Hematopoietic multipotent progenitor cell treated with erythropoietin and hydrocortisone succinate and interleukin-3 and kit ligand, for 6 days (in vitro differentiated cells): ENCODE measurements around the gene ZRANB3.
"Not testable (repeated sequence)": the region's sequence is repeated elsewhere in the genome, so short reads cannot be mapped to it uniquely, and the experiment has no call there.

Source experiments
- DNase-seq: peaks from one replicate; pipeline ENCODE4 v3.0.0-alpha.2; 2015

Gene ZRANB3

DNA sequence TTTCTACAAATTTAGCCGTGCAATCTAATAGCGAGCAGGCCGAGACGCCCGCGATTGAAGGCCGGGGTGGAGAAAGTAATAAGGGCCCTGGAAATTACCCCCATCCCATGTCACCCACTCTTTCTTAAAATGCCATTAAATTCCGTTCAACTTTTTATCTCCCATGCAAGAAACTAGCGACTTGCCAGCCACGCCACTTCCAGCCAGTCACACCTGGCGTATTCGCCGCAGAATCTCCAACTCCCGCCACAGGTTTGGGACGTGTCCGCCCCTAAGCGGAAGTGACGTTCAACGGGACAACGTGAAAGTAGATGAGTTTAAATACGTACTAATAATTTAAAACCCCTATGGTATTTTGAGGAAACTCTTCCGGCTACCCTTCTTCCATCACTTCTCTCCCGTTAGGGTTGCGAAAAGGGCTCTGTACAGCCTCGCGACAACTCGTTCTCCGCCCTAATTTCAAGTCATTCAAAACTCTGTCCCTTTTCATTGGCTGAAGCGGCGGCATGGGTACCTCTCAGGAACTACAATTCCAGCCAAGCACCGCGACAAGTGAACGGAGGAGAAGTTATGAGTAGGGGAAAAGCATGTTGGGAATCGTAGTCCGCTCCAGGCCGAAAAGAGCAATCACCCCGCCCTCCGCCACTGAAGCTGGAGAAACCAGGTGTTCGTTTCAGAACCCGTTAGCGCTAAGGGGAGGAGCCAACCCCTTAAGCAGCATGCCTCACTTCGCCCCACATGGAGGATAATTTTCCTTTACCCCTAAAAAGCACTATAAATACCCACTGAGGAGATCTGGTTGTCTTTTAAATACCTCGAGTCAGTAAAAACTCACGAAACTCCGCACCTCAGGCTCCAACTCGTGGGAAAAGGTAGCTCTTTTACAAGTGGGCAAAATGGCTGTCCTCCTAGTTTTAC lies at the start of gene ZRANB3:
Gene ZRANB3, minus strand, starts transcription at position 906 of the 918 bp plus-strand sequence.
- peak; percentile 99 for DNase-seq

DNA sequence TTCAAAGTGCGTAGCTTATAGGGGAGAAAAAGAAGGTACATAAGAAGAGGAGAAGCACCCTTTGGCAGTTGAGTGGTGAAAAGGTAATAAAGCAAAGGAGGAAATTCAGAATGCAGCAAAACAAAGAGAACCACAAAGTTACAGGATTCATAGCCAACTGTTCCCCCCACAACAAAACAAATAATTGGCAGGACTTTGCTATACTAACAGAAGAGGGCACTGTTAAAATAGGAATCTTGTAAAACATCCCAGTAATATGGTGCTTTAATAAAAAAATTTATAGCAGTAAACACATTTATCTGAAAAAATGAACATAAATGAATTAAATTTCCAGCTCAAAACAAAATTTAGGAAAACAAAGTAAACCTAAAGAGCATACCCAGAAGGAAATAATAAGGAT lies 42.6 kb upstream of the ZRANB3 start:
- no peak for DNase-seq

DNA sequence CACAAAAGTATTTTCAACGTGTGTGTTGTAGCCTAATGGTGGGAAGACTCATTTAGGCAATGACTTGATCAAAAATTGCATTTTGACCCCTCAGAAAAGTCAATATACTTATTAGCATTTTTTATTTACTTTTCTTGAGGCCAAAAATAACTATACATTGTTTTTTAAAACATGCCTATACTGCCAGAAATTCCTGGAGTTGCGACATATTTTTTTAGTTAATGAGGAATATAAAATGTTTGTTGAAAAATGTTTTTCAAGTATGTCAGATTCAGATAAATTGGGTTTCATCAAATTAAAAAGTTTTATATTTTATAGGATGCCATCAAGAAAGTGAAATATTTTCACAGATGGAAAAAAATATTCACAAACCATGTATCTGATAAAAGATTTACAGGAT lies 39.9 kb upstream of the ZRANB3 start:
- no peak for DNase-seq

DNA sequence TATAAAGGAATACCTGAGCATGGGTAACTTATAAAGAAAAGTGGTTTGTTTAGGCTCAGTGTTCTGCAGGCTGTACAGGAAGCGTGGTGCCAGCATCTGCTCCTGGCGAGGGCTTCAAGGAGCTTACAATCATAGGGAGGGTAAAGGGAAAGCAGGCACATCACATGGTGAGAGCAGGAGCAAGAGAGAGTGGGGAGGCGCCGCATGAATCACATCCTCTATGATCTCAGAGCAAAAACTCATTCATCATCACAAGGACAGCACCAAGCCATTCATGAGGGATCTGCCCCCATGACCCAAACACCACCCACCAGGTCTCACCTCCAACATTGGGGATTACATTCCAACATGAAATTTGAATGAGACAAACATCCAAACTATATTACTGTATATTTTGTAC lies 32.8 kb upstream of the ZRANB3 start:
- DNase-seq = no peak

DNA sequence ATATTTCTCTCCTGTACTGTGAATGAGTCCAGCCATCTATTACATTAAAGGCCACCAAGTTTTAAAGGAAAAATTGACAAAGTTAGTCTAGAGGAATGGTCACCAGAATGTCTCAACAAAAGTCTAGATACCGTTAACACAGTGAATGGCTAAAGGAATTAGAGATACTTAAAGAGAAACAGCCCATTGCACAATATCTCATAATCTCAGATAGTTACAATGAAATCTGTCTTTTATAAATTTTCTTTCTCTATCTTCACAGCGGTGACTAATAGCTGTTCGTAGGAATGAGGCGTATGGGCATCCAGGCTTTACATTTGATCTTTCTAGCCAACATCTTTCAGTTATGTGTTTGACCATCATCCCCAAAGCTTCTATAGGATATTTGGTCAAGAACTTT lies 30.9 kb upstream of the ZRANB3 start:
- DNase-seq = no peak

DNA sequence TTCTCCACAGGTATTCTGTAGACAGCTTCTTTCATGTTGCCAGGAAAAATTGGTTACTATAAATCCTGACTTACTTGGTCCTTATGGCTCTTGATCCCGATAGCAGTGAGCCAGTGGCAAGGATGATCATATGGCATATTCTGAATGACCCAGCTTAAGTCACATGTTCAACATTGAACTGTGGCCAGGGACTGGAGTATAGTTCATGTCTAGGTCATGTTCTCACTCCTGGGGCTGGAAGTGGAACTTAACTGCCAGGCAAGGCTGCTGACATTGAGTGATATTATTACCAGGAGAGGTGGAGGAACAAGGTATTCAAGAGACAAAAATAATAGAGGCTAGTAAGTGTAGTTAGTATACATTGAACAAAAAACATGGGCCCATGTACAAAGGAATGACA lies 26.5 kb upstream of the ZRANB3 start:
- no peak for DNase-seq

DNA sequence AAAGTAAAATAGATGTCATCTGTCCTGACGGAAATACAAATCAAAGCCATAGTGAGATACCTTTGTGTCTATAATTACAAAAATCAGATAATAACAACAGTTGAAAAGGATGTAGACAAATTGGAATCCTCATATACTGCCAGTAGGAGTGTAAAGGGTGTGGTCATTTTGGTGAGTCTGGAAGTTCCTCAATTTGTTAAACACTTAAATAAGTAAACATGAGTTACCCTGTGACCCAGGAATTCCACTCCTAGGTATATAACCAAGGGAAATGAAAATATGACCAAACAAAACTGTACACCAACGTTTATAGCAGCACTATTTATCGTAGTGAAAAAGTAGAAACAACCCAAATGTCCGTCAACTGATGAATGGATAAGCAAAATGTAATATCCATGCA lies 24.3 kb upstream of the ZRANB3 start:
- DNase-seq = no peak

DNA sequence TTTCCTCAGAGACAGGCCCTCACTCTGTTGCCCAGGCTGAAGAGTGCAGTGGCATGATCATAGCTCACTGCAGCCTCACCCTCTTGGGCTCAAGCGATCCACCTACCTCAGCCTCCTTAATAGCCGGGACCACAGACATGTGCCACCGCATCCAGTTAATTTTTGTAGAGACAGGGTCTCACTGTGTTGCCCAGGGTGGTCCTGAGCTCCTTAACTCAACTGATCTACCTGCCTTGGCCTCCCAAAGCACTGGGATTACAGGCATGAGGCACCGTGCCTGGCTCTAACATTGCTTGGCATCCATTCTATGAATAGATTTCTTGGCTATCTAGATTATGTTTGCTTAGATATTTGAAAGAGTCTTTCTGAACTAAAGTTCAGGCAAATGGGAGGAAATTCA lies 21.9 kb upstream of the ZRANB3 start:
- DNase-seq = no peak

DNA sequence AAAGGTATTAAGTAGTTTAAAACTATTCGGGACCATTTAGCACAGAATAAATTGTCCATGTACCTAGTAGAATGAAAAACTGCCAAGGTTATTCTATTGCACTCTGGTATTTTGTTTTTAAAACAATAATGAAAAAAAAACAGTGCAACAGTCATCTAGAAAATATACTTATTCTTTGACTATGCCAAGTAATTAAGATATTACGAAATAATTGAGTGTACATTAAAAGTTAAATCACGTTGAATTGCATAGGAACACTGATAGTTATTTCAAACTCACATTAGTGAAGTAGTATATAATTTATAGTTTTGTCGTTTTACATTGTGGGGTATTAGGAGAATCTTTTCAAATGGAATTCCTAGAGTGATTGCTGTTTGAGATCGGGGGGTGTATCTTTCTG lies 20.3 kb upstream of the ZRANB3 start:
- DNase-seq = no peak

DNA sequence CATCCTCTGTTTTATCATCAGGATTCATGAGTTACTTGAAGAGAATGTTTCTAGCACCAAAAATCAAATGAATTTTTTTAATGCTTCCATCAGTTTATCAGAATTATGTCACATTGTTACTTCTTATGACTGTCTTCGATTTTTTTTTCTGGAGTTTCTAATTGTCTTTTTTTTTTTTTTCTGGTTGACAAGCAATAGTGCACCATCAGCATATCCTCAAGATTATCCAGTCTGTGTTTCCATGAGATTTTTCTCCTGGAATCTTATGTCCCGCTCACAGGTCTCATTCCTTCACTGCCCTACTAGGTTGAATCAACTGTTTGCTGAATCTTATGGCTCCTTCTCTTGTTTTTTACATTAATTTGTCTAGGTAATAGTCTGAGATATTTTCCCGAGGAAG lies 16.3 kb upstream of the ZRANB3 start:
- DNase-seq = no peak

DNA sequence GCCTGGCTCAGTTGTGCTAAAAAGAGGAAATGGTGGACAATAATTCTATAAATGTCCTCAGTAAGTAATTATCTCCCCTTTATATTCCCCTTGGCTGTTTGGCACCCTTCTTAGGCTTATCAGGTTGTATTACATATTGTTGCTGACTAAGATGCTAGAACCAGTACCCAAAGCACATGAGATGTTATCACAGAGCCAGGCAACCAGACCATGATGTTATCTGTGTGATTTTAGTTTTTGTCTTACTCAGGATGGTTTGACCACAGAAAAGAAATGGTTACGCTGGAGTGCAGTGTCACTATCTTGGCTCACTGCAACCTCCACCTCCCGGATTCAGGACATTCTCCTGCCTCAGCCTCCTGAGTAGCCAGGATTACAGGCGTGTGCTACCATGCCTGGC lies 15.4 kb upstream of the ZRANB3 start:
- DNase-seq = peak; percentile 63

DNA sequence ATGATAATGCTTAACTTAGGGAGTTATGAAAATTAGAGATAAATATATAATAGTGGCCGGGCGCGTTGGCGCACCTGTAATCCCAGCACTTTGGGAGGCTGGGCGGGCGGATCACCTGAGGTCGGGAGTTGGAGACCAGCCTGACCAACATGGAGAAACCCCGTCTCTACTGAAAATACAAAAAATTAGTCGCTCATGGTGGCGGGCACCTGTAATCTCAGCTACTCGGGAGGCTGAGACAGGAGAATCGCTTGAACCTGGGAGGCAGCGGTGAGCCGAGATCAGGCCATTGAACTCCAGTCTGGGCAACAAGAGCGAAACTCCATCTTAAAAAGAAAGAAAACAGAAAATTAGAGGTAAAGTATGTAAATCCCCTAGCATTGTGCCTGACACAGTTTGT lies 2.5 kb upstream of the ZRANB3 start:
- not testable (repeated sequence) for DNase-seq

DNA sequence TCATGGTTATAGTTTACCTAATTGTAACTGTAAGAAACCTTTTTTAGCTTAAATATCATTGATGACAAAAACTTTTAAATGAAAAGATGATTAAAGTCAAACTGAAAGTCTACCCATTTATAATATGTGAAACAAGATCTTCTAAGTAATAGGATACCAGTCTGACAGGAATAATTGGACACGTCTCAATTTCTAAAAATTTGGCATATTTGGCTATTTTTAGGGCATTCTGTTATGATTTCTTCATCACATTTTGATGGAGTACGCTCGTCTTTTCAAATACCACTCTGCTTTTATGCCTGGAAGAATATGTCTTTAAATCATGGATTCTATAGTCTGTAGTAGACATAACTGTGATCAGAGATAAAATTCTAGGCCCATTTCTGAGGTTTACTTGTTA lies 1.6 kb upstream of the ZRANB3 start:
- no peak for DNase-seq

DNA sequence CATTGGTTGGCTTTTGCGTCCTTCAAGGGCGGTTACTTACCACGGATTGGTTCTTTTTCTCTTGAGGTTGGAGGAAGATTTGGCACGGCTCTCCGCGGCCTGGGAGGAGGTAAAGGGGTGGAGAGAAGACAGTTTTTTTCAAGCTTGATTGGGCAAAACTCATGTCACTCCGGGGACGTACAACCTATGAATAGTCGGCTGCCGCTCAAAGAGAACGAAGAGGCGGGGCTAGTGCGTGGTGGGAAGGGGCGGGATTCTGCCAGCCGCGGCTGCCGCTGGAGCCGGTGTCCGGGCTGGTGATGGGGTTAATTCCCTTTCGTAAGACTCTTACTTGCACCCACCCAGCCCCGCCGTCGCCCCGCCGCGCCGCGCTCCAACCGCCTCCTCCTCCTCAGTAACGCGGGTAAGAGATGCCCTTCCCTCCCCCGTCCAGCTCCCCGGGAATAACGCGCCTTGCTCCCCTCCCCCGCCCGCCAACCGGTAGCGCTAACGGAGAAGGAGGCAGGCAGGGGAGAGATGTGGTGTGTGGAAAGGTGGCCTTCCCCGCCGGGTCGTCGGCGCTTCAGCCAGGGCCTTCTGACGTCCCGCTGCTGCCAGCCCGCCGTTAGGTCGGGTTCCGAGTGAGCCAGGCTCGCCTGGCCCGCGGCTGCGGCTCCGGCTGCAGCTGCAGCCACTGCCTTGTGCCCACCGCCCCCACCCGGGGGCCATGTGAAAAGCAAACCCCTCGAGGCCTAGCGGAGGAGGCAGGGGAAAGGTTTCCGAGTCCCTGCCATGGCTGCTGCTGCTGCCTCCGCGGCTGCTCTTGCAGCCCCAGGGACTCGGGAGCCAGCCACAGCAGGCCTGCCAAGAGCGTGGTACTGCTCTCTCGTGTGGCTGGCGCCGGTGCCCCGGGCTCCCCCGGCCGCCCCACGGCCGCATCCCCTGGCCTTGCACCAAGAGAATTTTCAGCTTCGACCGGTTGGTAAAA lies 496 bp upstream of the ZRANB3 start, which contains the start of gene R3HDM1:
Gene R3HDM1, plus strand, starts transcription at position 254 of the 967 bp plus-strand sequence. CDS start 73,362 bp downstream, outside the sequence.
- peak; percentile 100 for DNase-seq

DNA sequence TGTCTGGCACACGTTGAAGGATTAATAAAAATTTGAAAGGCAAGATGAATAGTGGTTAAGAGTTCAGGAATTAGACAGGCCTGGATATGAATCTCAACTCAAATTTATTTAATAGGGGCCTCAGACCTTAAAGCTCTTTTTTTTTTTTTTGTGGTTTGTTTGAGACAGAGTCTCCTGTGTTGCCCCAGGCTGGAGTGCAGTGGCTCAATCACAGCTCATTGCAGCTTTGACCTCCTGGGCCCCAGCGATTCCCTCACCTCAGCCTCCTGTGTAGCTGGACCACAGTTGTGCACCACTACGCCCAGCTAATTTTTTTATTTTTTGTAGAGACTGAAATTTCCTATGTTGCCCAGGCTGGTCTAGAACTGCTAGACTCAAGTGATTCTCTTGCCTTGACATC lies 3.0 kb downstream of the ZRANB3 start:
- DNase-seq = no peak

DNA sequence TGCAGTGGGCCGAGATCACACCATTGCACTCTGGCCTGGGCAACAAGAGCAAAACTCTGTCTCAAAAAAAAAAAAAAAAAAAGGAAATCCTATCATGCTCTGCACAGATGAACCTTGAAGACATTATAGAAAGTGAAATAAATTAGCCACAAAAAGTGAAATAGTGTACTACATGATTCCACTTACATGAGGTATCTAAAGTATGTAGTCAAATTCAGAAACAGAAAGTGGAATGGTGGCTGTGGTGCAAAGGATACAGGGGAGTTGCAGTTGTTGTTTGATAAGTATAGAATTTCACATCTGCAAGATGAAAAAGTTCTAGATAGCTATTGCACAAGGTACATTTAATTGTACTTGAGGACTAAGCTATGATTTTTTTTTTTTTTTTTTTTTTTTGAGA lies 5.2 kb downstream of the ZRANB3 start:
- no peak for DNase-seq

DNA sequence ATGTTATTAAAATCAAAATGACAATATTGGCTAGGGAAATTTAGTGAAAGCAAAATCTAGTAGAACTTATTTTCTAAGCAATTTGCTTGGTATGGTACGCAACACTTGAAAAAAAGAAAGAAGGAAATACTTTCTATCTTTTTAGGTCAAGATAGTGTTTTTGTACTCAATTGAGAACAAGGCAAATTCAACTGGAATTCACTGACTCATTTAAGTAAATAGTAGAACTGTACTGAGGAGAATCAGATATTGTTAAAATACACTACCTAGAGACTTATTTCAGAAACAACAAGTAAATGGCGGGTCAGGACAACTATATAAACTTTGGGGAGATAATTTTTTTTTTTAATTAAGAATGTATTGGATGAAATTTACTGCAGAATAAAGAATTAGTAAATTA lies 18.9 kb downstream of the ZRANB3 start:
- DNase-seq = no peak

DNA sequence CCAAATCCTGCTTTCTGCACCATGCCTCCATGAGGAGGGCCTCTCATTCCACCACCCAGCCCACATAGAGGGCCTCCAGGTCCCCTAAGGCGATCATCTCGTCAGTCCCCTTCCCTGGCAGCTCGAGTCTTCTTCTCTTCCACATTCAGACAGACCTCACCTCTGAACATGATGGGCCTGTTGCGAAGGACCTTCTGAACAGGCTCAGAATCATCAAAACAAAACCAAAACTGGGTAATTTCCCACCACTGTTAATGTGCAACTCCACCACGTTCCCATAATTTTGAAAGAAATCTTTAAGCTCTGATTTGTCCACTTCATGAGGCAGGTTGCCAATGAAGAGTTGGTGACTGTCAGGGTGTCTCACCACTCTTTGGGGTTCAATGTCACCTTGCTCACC lies 20.4 kb downstream of the ZRANB3 start:
- DNase-seq = no peak

DNA sequence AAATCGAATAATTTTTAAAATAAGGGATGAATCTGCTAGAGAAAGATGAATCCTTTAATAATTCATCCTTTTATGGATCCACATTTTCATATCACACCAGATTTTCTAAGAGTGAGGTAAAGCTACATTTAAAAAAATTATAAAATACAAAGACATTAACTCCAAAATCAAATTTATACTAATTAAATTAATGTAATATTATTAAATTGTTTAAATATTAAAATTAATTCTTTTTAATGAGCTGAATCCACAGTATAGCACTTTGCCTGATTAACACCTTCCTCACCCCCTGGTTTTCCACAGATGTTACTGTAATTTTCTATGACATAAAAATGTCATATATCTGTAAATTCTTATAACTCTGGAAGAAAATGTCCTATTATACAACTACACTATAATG lies 26.2 kb downstream of the ZRANB3 start:
- DNase-seq = no peak

DNA sequence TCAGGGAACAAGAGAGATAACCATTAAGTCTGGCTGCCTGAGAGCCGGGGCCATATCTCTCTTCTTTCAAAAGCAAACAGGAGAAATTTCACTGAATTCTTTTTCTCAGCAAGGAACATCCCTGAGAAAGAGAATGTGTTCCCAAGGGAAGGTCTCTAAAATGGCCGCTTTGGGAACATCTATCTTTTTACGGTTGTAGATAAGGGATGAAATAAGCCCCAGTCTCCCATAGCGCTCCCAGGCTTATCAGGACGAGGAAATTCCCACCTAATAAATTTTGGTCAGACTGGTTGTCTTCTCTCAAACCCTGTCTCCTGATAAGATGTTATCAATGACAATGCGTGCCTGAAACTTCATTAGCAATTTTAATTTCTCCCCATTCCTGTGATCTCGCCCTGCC lies 32.4 kb downstream of the ZRANB3 start:
- not testable (repeated sequence) for DNase-seq

DNA sequence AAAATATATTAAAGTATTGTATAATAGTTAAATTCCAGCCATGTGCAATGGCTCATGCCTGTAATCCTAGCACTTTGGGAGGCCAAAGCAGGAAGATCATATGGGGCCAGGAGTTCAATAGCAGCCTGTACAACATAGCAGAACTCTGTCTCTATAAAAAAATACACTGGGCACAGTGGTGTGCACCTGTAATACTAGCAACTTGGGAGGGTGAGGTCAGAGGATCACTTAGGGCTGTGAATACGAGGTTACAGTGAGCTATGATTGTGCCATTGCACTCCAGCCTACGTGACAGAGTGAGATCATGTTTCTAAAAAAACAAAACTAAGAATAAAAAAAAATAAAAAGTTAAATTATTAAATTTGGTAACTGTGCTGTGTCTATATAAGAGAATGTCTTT lies 36.1 kb downstream of the ZRANB3 start:
- no peak for DNase-seq

DNA sequence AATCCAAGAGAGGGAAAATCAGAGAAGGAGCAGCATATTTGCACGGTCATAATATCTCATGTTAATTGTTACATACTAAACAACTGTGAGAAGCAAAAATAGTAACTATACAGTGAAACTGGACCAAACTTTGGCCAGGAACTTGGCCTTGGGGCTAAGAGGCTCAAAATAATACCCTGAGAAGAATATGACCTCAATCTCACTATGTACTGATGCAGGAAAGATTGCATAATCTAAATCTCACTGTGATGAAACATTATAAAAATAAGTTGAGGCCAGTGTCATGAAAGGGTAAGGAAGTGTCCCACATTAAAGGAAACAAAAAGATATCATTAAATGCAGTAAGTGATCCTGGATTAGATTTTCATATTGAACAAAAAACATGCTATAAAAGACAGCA lies 36.5 kb downstream of the ZRANB3 start:
- no peak for DNase-seq

DNA sequence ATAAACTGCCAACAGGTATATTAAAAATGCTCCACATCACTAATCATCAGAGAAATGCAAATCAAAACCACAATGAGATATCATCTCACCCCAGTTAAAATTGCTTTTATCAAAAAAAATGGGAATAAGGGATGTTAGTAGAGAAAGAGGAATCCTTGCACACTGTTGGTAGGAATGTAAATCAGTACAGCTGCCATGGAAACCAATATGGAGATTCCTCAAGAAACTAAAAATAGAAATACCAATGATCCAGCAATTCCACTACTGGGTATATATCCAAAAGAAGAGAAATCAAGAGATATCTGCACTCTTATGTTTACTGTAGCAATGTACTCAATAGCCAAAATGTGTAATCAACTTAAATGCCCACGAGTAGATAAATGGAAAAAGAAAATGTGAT lies 40.6 kb downstream of the ZRANB3 start:
- no peak for DNase-seq

DNA sequence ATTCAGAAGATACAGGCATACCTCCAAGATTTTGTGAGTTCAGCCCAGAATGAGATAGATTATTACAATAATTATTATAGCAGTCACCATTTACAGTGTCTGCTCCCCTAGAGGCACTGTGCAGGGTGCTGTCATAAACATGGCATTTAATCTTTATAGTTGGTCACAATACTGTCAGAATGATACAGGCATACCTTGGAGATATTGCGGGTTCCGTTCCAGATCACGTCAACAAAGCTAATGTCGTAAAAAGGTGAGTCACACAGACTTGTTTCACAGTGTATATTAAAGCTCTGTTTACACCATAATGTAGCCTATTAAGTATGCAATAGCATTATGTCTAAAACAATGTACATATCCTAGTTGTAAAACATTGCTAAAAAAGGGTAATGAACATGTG lies 45.6 kb downstream of the ZRANB3 start:
- DNase-seq = no peak
